ELF-1 (cell line): Measurements from ENCODE around the gene KRT75.

Experiments
- DNase-seq: peaks from one replicate; pipeline ENCODE4 v3.0.0-alpha.2; 2016; ENCODE audit warnings: low read depth, low spot score

KRT75 gene

DNA sequence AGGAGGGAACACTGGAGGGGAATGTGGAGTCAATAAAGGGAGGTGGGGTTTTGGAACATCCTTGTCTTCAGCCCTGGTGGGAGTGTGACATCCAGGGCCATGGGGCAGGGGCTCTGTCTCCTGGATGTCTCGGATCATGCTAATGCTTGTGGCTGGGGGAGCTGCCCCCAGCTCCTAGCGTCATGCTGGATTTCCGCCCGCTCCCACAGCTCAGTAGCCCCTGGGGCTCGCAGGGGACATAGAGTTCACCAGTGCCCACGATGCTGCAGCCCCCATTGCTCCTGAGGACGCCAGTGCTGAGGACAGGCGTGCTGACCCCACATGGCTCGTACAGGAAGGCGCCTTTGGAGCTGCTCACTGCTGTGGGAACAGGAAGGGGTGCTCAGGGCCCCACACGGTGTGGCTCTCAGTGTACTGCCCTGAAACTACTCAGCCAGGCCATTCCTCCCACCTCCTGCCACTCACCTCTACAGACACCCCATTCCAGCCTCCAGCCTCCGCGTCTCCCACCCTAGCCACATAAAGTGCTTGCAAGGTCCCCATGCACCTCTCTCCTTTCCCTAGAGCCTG, 39.2 kb downstream of the KRT75 start:
- DNase-seq = no peak

DNA sequence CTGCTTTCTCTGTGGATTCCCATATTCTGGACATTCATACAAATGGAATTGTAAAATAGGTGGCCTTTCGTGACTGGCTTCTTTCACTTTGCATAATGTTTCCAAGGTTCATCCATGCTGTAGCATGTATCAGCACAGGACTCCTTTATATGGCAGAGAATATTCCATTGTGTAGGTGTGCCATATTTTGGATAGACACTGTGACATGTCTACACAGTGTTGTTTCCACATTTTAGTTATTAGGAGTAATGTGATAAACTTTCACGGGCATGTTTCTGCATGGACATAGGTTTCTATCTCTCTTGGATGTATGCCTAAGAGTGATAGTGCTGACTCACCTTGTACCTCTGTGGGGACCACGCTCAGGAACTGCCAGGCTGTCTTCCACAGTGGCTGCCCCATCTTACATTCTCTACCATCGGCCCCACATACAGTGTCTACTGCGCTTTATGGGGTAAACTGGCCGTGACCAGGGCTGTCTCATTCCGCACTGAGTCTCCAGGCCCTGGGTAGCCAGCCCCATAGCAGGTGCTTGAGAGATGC, 41.6 kb downstream of the KRT75 start:
- DNase-seq = no peak

- no peak for DNase-seq
Measured at GRCh38 chr12:52391618-52392002, 42.6 kb downstream of the KRT75 start.

- peak; percentile 60 for DNase-seq
Measured at GRCh38 chr12:52390739-52391617, 43.2 kb downstream of the KRT75 start.

DNA sequence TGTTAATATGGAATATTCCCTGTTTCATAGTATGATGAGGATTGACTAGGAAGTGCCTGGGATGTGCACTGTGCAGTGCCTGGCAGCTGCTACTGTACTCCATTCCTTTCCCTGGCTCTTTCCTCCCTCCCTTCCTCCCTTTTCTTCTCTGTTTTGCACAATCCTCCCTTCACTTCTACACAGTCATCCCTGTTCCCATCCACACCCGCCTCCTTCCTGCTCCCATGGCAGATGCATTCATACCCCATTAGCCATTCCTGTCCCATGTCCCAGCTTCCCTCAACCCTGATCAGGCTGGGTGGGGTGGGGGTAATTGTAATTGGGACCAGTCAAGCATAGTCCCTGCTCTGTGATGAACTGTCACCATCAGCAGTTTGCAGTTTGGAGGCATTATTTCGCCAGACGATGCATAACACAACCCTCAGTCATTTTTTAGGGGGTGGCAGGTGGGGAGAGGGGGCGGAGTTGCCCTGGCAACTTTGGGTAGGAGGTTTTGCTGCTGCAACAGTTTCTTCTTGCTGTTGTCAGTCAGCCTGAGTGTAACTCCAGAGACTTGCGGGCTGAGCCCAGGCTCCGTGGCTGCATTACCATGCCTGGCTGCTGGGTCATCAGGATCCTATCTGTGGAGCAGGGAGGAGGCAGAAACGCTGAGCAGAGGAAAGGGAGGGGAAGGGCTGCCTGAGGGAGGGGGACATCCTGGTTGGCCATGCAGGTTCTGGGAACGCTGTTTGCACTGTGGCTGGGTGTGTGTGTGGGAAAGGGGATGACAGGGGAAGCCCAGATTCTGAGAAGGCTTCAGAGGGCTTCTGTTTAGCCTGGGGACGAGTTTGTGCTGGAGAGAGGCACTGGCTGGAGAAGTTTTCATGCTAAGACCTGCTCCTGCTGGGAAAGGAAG, 44.6 kb downstream of the KRT75 start:
- DNase-seq = peak; percentile 85

DNA sequence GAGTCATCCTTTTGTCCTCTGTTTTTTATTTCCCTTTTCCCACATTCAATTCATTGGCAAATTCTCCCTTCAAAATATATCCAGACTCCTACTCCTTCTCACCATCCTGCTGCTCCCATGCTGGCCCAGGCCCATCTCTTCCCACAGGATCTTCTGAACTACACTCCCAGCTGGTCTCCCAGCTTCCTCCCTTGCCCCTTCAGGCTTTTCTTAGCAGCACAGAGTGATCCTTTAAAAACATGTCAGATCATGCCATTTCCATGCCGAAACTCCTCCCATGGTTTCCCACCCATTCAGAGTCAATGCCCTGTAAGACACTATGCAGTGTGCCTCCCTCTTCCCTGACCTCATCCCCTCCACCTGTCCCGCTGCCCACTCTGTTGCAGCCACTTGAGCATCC, 46.3 kb downstream of the KRT75 start:
- no peak for DNase-seq

DNA sequence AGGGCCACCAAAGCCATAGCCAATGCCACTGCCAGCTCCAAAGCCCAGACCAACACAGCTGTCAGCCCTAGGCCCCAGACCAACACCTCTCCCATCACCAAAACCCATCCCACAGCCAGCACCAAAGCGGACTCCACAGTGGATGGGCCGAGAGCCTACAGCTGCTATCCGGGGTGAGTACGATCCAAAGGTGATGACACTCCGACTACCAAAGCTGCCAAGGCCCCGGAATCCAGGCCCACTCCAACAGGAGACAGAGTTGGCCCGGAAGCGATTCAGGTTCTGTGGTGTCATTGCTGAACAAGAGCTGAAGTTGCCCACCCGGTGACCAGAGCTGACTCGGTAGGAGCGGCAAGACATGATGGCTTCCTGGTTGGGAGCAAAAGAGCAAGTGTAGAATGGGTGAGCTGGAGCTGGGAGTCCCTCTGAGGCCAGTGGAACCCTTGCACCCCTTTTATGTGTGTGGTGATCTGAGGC, 48.9 kb downstream of the KRT75 start, which contains the start of gene KRT84:
Gene KRT84, minus strand, starts transcription at position 427 of the 477 bp plus-strand sequence. Its CDS starts 67 bp downstream, at position 360.
- no peak for DNase-seq

- no peak for DNase-seq
Measured at GRCh38 chr12:52383331-52383730, 50.8 kb downstream of the KRT75 start.

DNA sequence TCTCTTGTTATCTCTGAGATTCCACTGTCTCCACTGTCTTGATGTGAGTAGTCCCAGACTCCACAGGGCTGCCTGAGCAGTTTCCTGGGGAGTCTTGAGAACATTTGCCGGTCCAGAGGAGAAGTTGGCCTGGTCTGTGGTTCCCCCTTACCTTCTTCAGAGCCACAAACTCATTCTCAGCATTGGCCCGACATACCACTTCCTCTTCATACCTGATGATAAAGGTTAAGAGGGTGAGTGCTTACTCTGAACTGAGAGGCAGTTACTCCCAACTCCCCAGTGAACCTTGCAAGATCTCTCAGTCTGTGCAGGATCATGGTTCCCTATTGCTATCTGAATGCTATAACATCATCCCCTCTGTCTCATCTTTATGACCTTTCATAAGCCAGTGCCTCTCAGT, 51.3 kb downstream of the KRT75 start:
- no peak for DNase-seq

- DNase-seq = no peak
Measured at GRCh38 chr12:52381206-52381605, 53.0 kb downstream of the KRT75 start.

DNA sequence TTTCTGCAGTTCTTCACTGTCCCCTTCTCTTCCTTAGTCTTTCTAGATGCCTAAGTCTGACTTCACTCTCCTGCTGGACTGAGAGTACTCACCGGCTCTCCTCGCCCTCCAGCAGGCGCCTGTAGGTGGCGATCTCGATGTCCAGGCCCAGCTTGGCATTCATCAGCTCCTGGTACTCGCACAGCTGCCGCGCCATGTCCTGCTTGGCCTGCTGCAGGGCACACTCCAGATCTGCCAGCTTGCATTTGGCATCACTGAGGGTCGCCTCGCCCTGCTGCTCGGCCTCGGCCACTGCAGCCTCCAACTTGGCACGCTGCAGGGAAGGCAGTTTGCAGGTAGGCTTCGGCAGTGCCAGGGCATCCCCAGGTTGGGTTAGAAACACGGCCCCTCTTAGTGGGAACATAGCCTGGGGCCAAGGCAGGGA, 53.9 kb downstream of the KRT75 start:
- peak; percentile 61 for DNase-seq

GRCh38 chr12:52379536-52379935, 54.6 kb downstream of the KRT75 start:
- no peak for DNase-seq

- no peak for DNase-seq
Measured at GRCh38 chr12:52378091-52378490, 56.1 kb downstream of the KRT75 start.

- DNase-seq = no peak
Measured at GRCh38 chr12:52377266-52377665, 56.9 kb downstream of the KRT75 start.
